HCT116 (cell line): ENCODE results near the gene CHN1.

ENCODE experiments used
- CBX3 ChIP-seq: IDR thresholded peaks from 2 replicates; pipeline ENCODE4 v1.6.1; 2012; ENCODE audit warnings: low read depth
- EZH2 ChIP-seq: fragments of 200-600 bp; sonication (generic); IDR thresholded peaks from 2 replicates; pipeline ENCODE4 v1.6.1; 2017; ENCODE audit warnings: antibody characterized with exemption, mixed run types
- JUND ChIP-seq: IDR thresholded peaks from 2 replicates; pipeline ENCODE4 v1.6.1; 2012
- POLR2A ChIP-seq: IDR thresholded peaks from 2 replicates; pipeline ENCODE4 v1.7.0; 2011; ENCODE audit warnings: borderline replicate concordance; ENCODE audit not compliant: insufficient read depth, insufficient read length; ENCODE audit errors: extremely low read depth
- POLR2AphosphoS5 ChIP-seq: IDR thresholded peaks from 2 replicates; pipeline ENCODE4 v1.6.1; 2011; ENCODE audit warnings: mild to moderate bottlenecking, low read depth, low read length, moderate library complexity
- RAD21 ChIP-seq: IDR thresholded peaks from 2 replicates; pipeline ENCODE4 v1.6.1; 2012; ENCODE audit warnings: low read depth, mild to moderate bottlenecking
- SIN3A ChIP-seq: IDR thresholded peaks from 2 replicates; pipeline ENCODE4 v1.6.1; 2012; ENCODE audit warnings: low read depth
- SP1 ChIP-seq: IDR thresholded peaks from 2 replicates; pipeline ENCODE4 v1.6.1; 2012; ENCODE audit warnings: low read depth
- TF ChIP-seq, protein P1 (sequence below), 3 experiments: fragments of 200-600 bp in 1 of 3; sonication (generic) in 1 of 3; IDR thresholded peaks in 2 of 3; conservative IDR thresholded peaks in 1 of 3; 2 replicates each; pipeline ENCODE4 v1.5.1; 2012 to 2017; ENCODE audit warnings: low read depth in 2 of 3, low read length in 2 of 3, antibody characterized with exemption in 1 of 3, borderline replicate concordance in 1 of 3, control low read depth in 1 of 3, mild to moderate bottlenecking in 1 of 3, mixed read lengths in 1 of 3, mixed run types in 1 of 3, moderate library complexity in 1 of 3; ENCODE audit not compliant: insufficient read depth in 1 of 3
- TF ChIP-seq, protein P2 (sequence below): IDR thresholded peaks from 2 replicates; pipeline ENCODE4 v1.6.1; 2012

DNA sequence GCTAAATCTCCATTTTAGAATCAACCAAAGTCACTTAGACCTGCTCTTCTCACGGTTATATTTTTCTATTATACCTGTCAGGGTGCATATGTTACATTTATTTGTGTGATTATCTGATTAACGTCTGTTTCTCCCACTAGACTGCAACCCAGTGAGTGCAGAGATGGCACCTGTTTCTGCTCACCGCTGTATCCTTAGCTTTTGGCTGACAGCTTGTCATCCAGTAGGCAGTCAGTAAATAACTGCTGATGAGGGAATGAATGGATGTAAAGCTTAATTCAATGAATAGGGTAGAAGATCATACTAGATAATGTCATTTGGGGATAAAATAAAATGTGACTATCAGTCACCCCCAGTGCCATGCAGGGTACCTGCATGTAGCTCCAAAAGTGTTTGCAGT lies 234.0 kb downstream of the CHN1 start:
- TF ChIP-seq, protein P1, sequence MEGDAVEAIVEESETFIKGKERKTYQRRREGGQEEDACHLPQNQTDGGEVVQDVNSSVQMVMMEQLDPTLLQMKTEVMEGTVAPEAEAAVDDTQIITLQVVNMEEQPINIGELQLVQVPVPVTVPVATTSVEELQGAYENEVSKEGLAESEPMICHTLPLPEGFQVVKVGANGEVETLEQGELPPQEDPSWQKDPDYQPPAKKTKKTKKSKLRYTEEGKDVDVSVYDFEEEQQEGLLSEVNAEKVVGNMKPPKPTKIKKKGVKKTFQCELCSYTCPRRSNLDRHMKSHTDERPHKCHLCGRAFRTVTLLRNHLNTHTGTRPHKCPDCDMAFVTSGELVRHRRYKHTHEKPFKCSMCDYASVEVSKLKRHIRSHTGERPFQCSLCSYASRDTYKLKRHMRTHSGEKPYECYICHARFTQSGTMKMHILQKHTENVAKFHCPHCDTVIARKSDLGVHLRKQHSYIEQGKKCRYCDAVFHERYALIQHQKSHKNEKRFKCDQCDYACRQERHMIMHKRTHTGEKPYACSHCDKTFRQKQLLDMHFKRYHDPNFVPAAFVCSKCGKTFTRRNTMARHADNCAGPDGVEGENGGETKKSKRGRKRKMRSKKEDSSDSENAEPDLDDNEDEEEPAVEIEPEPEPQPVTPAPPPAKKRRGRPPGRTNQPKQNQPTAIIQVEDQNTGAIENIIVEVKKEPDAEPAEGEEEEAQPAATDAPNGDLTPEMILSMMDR (IDR thresholded peaks at IDR 0.05 in 2 of 3, conservative IDR thresholded peaks at IDR 0.05 in 1 of 3; ENCODE audit: borderline replicate concordance in 1 of 3, insufficient read depth in 1 of 3, low read depth in 2 of 3, low read length in 2 of 3), result no peak
- TF ChIP-seq, protein P2, sequence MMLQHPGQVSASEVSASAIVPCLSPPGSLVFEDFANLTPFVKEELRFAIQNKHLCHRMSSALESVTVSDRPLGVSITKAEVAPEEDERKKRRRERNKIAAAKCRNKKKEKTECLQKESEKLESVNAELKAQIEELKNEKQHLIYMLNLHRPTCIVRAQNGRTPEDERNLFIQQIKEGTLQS, result no peak
- TF ChIP-seq JUND, result no peak
- TF ChIP-seq RAD21, result no peak
- TF ChIP-seq POLR2A, result no peak
- TF ChIP-seq EZH2, result no peak
- no peak for TF ChIP-seq POLR2AphosphoS5
- TF ChIP-seq CBX3, result no peak
- no peak for TF ChIP-seq SIN3A
- TF ChIP-seq SP1, result no peak
